Mucosa of stomach (tissue), 1 donor: ENCODE data around the gene BAG3.

Experiments used
- H3K27me3 ChIP-seq: one replicate; pipeline ENCODE4 v1.7.0; 2013; ENCODE audit warnings: mild to moderate bottlenecking, low read length; ENCODE audit not compliant: control insufficient read depth, insufficient read depth
- H3K36me3 ChIP-seq: one replicate; pipeline ENCODE4 v1.7.0; 2013; ENCODE audit warnings: low read length; ENCODE audit not compliant: control insufficient read depth, insufficient read depth
- H3K4me1 ChIP-seq: one replicate; pipeline ENCODE4 v1.7.0; 2013; ENCODE audit warnings: mild to moderate bottlenecking, low read length; ENCODE audit not compliant: control insufficient read depth, insufficient read depth
- H3K4me3 ChIP-seq: one replicate; pipeline ENCODE4 v1.7.0; 2013; ENCODE audit warnings: low read length
- H3K9ac ChIP-seq: one replicate; pipeline ENCODE4 v1.7.0; 2013; ENCODE audit warnings: mild to moderate bottlenecking, low read length, moderate library complexity
- H3K9me3 ChIP-seq: one replicate; pipeline ENCODE4 v1.7.0; 2013; ENCODE audit warnings: mild to moderate bottlenecking, low read length, moderate library complexity; ENCODE audit not compliant: control insufficient read depth
- donor health status: Pancreatic carcinoma.

Gene BAG3

DNA sequence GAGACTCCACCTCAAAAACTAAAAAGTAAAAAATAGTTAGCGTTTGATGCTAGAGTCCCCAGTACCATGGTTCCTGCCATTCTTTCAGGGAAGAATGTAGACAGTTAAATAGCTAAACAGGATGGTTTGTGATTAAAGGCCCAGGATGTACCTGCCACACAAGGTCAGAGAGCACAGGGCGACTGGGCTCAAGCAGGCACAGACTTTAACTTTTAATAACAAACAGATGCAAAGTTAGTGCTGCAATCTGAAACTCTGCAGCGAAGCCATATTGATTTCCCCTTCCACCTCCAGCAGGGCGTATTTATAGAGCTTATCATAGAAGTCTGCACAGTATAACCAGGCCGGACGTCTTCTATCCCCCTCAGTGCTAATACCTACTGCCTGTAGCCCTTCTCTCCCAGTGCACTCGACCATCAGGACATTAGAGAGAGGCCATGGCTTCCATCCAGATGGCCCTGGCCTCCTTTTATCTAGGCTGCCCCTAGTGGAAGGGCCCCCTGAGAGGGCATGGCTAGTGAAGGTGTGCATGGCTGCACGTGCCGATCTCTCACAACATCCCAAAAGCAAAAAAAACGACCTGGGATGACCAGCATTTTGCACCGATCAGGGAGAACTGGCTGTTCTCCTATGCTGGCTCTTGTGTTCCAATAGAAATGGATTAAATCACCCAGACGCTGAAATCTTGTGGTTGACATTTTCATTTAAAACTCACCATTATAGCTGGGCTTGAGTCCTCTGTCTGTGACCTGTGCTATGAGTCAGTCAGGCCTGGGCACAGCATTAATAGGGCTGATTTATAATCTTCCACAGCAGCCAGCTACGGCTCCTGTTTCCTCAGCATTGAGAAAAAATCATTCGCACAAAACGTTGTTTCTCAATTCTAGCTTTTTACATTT is 7.6 kb upstream of the BAG3 start:
- no peak overlapping the region for H3K4me3 ChIP-seq
- H3K4me1 ChIP-seq: peaks cover 7% of the 10 kb centered on the region
- H3K36me3 ChIP-seq: no peaks in the 10 kb centered on the region
- no peaks in the 10 kb centered on the region for H3K9me3 ChIP-seq
- H3K27me3 ChIP-seq: no peaks in the 10 kb centered on the region
- H3K9ac ChIP-seq: no peak overlapping the region

DNA sequence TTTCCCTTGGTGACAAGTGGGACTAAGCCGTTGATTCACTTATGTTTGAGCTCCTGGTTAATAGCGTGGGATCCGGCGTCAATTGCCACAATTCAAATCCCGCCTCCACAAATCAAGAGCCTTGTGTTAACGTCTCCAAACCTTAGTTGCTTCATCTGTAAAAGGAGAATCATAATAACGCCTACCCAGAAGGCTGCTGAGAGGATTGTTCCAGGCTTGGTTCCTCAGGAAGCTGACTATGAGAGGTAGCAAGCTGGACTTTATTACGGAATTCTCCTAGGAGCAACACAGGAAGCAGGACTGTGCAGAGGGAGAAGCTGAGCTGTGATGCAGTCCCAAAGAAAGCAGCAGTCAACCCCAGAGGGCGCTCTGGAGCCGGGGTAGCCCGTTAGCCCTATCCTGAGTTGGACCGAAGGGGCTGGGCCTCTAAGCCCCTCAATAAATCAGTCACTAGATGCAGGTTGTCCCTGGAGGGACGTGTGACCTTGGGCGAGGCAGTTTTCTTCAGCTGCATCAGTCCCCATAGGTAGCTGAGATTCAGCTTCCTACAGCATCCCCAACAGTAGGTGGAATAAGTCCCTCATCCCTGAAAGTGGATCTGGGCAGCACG is 6.9 kb upstream of the BAG3 start:
- Histone ChIP-seq H3K4me3 (no peak overlapping the region), H3K9me3 (no peaks in the 10 kb centered on the region), H3K36me3 (no peaks in the 10 kb centered on the region), H3K27me3 (no peaks in the 10 kb centered on the region), H3K9ac (no peak overlapping the region), H3K4me1 (peaks cover 7% of the 10 kb centered on the region)

DNA sequence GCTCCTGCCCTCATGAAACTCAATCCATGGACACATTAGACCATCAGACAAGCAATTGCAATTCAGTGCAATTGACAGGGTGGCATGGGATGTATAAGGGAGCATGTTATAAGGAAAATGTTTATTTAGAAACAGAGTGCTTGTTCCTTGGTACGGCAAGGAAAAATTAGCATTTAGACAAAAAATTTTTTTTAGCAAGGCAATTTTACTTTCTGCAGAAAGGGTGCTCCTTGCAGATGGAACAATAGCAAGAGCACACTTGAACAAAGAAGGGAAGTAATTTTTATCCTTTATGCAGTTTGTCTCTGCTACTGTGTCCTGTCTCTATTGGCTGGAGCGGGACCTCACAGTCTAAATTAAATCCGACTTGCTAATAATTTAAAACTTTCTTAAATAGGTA is 6.2 kb upstream of the BAG3 start:
- Histone ChIP-seq H3K4me3 (no peak overlapping the region), H3K9ac (no peak overlapping the region), H3K4me1 (peaks cover 7% of the 10 kb centered on the region), H3K27me3 (no peaks in the 10 kb centered on the region), H3K9me3 (no peaks in the 10 kb centered on the region), H3K36me3 (no peaks in the 10 kb centered on the region)

DNA sequence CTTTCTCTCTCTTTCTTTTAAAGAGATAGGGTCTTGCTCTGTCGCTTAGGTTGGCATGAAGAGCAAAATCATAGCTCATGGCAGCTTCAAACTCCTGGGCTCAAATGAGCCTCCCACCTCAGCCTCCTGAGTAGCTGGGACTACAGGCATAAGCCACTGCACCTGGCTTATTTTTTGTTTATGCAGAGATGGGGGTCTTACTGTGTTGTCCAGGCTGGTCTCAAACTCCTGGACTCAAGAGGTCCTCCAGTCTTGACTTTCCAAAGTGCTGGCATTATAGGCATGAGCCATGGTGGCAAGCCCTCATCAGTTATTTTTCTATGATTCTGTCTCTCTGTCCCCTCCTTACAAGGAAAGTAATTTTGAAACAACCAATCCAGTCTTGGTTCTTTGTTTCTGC is 1.1 kb upstream of the BAG3 start:
- H3K9ac ChIP-seq: no peak overlapping the region
- peaks cover 22% of the 10 kb centered on the region for H3K4me1 ChIP-seq
- H3K27me3 ChIP-seq: no peaks in the 10 kb centered on the region

DNA sequence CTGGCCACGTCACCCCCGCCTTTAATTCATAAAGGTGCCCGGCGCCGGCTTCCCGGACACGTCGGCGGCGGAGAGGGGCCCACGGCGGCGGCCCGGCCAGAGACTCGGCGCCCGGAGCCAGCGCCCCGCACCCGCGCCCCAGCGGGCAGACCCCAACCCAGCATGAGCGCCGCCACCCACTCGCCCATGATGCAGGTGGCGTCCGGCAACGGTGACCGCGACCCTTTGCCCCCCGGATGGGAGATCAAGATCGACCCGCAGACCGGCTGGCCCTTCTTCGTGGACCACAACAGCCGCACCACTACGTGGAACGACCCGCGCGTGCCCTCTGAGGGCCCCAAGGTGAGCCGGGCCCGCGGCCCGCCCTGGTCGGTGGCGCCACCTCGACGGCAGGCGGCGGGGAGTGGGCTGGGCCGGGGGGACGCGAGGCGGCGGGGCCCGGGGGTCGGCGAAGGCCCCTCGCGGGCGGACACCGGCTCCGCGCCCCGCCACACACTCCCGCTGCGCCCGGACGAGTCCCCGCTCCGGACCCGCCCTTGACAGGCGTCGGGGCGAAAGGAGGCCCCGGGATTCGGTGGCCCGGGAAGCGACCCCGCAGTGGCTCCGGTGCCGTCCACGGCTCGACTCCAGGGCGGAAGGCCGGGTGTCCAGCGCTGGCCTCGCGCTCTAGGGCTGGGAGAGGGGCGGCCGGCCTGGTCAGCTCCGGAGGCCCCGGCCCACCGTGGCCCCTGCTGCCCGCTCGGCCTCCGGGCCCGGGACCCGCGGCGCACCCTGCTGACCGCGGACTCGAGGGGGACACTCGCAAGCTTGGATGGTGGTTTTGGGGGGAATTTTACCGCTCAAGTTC is 557 bp downstream of the BAG3 start:
- H3K27me3 ChIP-seq: no peaks in the 10 kb centered on the region
- no peaks in the 10 kb centered on the region for H3K9me3 ChIP-seq
- H3K9ac ChIP-seq: peak overlapping the region; percentile 93
- peak overlapping the region; percentile 52 for H3K4me3 ChIP-seq
- peaks cover 26% of the 10 kb centered on the region for H3K4me1 ChIP-seq
- peaks cover 1% of the 10 kb centered on the region for H3K36me3 ChIP-seq

More for the DNA sequence above, 1.1 kb upstream of the BAG3 start:
- Histone ChIP-seq H3K36me3 (no peaks in the 10 kb centered on the region), H3K4me3 (no peak overlapping the region), H3K9me3 (no peaks in the 10 kb centered on the region)

DNA sequence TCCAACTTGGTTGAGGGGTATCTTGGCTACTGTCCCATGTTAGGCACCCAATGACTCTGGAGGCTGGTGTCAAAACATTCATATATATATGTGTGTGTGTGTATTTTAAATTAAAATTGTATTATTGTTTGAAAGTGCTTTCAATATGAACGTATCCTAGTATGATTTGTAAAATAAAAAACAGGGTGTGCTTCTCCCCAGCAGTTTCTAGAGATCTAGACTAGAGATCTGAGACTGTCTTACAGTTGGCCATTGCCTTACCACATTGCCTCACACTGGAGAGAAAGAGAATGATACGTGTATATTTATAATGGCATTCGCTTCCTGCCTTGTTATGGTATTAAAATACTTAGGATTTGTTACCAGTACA is 1.2 kb downstream of the BAG3 start:
- Histone ChIP-seq H3K36me3 (peaks cover 6% of the 10 kb centered on the region), H3K9me3 (no peaks in the 10 kb centered on the region), H3K9ac (peak overlapping the region; percentile 93), H3K4me3 (no peak overlapping the region), H3K27me3 (no peaks in the 10 kb centered on the region), H3K4me1 (peaks cover 26% of the 10 kb centered on the region)

DNA sequence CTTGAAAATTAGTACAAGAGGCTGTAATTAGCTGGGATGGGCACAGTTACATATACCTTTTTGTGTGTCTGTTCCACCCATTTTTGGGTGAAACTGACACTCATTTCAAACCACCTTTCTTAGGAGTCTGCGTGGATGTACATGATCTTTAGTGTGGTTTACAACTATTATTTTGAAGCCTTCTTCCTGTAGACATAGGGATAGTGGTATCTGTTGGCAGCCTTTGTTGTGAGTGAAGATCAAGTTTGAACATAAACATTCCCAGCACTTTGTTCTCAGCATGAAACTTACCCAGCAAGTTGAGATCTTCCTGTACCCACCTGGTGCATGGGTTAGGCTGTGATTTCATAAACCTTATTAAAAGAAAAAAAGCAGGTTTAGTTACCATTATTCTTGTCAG is 2.0 kb downstream of the BAG3 start:
- H3K36me3 ChIP-seq: peaks cover 6% of the 10 kb centered on the region
- H3K27me3 ChIP-seq: no peaks in the 10 kb centered on the region
- peak overlapping the region; percentile 38 for H3K9ac ChIP-seq
- H3K9me3 ChIP-seq: no peaks in the 10 kb centered on the region
- H3K4me3 ChIP-seq: no peak overlapping the region
- peaks cover 27% of the 10 kb centered on the region for H3K4me1 ChIP-seq

DNA sequence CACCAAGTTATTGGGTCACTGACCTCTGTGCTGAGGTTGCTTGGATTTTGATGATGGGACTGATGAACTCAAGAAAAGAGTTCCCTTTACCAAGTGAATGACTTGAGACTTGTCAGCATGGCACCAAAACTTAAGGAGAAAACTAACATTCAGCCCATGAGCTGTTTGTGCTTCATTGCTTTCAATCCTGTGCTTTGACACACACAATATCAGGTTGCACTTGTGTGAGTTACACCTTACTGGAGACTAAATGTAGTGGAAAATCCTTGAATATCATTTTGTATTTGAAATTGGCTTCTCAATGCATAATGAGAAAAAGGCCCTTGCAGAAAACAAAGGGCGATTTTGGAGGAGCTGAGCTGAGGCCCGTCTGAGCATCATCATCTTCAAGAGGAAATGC is 2.7 kb downstream of the BAG3 start:
- Histone ChIP-seq H3K4me1 (peaks cover 34% of the 10 kb centered on the region), H3K9me3 (no peaks in the 10 kb centered on the region), H3K9ac (no peak overlapping the region), H3K27me3 (no peaks in the 10 kb centered on the region), H3K36me3 (peaks cover 6% of the 10 kb centered on the region), H3K4me3 (no peak overlapping the region)

DNA sequence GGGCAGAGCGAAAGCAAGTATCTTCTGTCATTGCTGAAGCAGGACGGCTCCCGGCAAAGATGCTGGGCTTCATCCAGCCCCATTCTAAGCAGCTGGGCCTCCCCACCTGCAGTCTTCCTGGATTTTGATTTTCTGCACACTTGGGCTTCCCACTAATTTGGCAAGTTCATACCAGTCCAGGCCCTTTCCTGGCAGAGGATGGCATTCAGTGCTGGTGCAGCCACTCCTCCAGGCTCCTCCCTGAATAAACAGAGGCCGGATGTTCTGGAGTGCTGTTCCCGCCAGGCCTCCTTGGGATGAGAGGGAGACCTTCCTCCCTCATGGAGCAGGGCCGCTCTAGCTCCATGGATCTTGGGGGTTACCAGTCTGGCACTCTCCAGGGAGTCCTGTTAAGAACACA is 3.4 kb downstream of the BAG3 start:
- Histone ChIP-seq H3K4me3 (no peak overlapping the region), H3K36me3 (peaks cover 6% of the 10 kb centered on the region), H3K27me3 (no peaks in the 10 kb centered on the region), H3K9me3 (no peaks in the 10 kb centered on the region), H3K4me1 (peaks cover 37% of the 10 kb centered on the region), H3K9ac (peak overlapping the region; percentile 7)

DNA sequence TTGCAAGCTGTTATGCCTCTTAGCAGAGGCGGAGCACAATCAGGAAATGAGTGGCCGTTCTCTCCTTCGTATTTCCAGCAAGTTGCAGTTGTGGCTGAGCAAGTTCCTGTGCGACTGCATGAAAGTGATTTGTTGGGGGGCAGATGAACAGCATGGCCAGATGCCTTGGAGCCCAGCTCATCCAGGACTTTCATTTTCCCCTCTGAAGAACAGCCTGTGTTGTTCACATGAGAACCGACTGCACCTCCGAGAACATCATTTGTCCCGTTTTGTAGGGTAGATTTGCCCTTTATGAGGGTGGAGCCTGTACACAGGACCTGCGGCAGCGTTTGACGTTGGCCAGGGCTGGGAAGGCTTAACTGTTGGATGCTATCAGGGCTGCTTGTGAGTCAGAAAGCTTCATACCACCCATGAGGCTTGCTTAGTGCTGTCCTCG is 4.4 kb downstream of the BAG3 start:
- Histone ChIP-seq H3K36me3 (peaks cover 6% of the 10 kb centered on the region), H3K4me1 (peaks cover 37% of the 10 kb centered on the region), H3K4me3 (no peak overlapping the region), H3K9ac (no peak overlapping the region), H3K27me3 (no peaks in the 10 kb centered on the region), H3K9me3 (no peaks in the 10 kb centered on the region)

DNA sequence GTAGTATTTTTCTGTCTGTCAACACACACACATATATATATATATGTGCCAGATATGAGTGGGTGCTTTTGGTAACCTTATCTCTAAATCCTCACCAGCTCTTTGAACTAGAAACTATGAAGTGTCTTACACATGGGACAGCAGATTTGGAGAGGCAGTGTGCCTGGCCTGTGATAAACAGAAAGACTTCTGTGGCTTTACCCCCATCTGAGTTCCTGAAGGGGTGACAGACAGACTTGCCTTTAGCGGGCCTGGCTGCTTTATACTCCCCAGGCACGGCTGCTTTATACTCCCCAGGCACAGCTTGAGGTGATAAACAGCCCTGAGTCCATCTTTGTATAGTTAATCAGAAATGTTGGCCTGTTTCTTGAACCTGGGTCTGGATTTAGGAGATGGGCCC is 5.6 kb downstream of the BAG3 start:
- Histone ChIP-seq H3K9me3 (no peaks in the 10 kb centered on the region), H3K36me3 (peaks cover 6% of the 10 kb centered on the region), H3K27me3 (no peaks in the 10 kb centered on the region), H3K4me3 (no peak overlapping the region), H3K9ac (no peak overlapping the region), H3K4me1 (peaks cover 37% of the 10 kb centered on the region)

DNA sequence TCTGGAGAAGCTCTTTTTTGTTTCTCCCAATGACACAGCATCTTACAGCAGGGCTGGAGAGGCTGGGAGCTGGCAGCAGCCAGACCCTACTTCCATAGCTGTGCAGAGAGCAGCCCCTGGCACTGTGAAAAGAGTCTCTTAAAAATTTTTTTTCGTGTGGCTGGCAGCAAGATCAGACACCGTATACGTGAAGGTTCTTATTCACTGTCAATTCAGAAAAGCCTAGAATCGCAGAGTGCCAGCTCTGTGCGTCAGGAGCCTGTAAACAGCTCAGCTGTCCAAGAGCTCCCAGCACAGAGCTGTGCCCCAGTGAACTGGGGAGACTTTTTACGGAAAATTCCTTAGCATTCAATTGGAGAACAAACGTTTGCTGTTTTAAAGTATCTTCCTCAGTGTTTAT is 6.5 kb downstream of the BAG3 start:
- Histone ChIP-seq H3K27me3 (no peaks in the 10 kb centered on the region), H3K4me1 (peaks cover 37% of the 10 kb centered on the region), H3K4me3 (no peak overlapping the region), H3K9ac (no peak overlapping the region), H3K36me3 (peaks cover 6% of the 10 kb centered on the region), H3K9me3 (no peaks in the 10 kb centered on the region)
